ENCODE results near the gene ZNF771.

The ZNF771 gene

GRCh38 chr16:30399435-30400186, 7.8 kb upstream of the ZNF771 start:
- DNase-seq: no peak

DNA sequence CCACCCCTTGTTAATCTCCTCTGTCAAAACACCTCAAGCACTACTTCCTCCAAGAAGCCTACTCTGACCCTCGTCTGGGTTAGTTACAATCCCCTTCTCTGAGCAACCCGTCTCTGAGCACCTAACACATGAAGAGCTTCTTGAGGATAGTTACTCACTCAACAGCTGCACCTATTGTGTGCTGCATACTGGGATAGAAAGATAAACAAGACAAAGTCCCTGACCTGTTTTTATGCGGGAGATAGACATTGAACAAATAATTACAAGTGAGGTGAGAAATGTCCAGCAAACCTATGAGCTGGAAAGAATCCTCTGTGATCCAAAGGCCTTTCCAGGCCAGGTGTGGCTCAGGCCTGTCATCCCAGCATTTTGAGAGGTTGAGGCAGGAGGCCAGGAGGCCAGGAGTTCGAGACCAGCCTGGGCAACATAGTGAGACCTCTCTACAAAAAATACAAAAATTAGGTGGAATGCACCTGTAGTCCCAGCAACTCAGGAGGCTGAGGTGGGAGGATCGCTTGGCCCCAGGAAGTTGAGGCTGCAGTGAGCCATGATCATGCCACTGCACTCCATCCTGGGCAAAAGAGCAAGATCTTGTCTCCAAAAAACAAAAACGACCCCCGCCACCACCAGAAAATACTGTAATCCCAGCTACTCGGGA, 5.5 kb upstream of the ZNF771 start:
- DNase-seq: no peak

- no peak for DNase-seq
Observed at GRCh38 chr16:30406795-30407101, 658 bp upstream of the ZNF771 start.

DNA sequence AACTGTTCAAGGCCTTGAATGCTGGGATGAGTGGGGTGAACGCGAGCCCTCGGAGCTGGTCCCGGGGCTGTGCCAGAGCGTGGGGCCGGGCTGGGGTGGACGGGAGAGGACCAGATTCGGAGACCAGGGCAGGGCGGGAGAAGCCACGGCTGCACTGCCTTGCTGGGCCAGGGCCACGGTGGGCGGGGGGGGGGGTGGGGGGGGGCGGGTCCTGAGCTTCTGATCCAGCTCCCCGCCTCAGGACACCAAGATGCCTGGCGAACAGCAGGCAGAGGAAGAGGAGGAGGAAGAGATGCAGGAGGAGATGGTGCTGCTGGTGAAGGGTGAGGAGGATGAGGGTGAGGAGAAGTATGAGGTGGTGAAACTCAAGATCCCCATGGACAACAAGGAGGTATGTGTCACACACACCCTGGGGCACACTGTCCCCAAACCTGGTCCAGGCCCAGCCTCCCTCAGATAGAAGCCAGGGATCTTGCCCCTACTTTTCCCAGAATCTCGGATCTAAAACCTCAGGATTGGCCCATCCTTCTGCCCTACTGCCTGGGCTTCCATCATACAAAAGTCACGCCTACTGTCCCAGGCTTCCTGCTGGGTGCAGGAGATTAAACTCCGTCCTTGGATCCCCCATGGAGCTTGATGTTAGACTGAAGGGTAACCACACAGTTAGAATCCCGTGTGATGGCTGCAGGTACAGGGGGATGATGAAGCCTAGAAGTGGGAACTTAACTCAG, 563 bp downstream of the ZNF771 start:
- DNase-seq: no peak

DNA sequence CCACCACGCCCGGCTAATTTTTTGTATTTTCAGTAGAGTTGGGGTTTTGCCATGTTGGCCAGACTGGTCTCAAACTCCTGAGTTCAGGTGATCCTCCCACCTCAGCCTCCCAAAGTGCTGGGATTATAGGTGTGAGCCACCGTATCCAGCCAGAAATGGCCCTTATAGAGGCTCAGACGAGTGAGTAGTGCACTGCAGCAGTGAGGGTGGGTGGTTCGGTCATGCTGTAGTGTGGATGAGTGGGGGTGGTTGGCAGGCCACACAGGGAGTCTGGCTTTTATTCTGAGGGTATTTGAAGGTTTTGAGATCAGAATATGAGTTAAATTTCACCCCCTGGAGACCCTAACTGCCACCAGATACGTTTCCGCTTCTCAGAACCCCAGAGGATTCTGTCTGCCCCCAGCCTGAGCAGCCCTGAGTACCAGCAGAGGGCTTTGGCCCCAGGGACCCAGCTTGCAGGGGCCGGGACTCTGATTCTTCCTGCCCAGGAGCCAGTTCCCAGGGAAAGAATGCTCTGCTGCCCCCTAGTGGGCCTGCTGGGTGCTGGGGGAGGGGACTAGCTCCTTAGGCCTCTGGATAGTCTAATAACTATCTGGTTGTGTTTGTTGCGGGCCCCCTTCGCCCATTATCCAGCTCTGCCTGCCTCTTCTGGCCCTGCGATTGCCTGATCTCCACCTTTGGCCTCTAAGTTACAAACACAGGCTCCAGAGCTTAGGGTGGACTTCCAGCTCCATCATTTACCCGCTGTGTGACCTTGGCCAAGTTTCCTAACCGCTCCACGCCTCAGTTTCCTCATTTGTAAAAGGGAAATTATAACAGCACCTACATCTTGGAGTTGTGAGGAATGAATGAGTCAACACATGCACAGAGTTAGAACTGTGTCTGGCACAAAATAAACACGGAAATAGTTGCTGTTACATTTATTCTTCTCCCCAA, 2.0 kb downstream of the ZNF771 start:
- peak; percentile 28 for DNase-seq

DNA sequence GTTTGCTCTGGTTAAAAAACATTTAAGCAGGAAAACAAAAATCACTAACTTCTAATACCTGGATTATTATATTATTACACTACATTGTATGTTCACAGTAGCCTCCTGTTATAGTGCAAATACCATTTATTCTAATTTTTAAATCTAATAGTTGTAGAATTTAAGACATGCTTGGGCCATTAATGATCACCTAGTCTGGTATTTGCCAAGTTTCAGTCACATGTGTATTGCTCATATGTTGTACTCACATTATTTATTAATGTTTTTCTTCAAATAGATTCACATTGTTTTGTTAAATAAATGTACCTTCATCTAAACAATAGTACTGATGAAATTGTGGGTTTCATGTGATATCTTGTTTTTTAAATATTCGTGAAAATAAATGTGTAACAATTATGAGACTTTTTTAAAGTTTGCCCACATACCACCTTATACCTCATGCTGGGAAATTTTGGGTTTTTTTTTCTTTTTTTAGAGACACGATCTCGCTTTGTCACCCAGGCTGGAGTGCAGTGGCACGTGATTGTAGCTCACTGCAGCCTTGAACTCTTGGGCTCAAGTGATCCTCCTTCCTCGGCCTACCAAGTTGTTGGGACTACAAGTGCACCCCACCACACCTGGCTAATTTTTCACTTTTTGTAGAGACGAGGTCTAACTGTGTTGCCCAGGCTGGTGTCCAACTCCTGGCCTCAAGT, 5.9 kb downstream of the ZNF771 start:
- DNase-seq: no peak

GRCh38 chr16:30414159-30414558, 6.8 kb downstream of the ZNF771 start:
- no peak for DNase-seq

- no peak for DNase-seq
Observed at GRCh38 chr16:30416047-30416603, 8.7 kb downstream of the ZNF771 start.

- no peak for DNase-seq
Observed at GRCh38 chr16:30416624-30417528, 9.5 kb downstream of the ZNF771 start.

GRCh38 chr16:30417529-30418349, 10.3 kb downstream of the ZNF771 start:
- peak; percentile 39 for DNase-seq

- DNase-seq: no peak
Observed at GRCh38 chr16:30418350-30419181, 11.2 kb downstream of the ZNF771 start.

GRCh38 chr16:30421010-30421409, 13.6 kb downstream of the ZNF771 start:
- no peak for DNase-seq

GRCh38 chr16:30428055-30428454, 20.6 kb downstream of the ZNF771 start:
- DNase-seq: no peak

GRCh38 chr16:30429418-30429677, 21.9 kb downstream of the ZNF771 start:
- no peak for DNase-seq

- DNase-seq: peak; percentile 96
Observed at GRCh38 chr16:30429678-30430427, 22.4 kb downstream of the ZNF771 start, which contains the start of gene DCTPP1. TSS of gene DCTPP1 (minus strand) at chr16:30430030. CDS start at chr16:30429980, 50 bp downstream.

GRCh38 chr16:30430428-30430970, 23.1 kb downstream of the ZNF771 start:
- no peak for DNase-seq

- DNase-seq: no peak
Observed at GRCh38 chr16:30434852-30435251, 27.4 kb downstream of the ZNF771 start.

- DNase-seq: no peak
Observed at GRCh38 chr16:30437511-30438046, 30.2 kb downstream of the ZNF771 start.

All from SIG-M5 (cell line).